Kidney epithelial cell (primary cell): ENCODE measurements around the gene ERC1. TPM values are rescaled to one million over a fixed set of nuclear protein-coding genes. Genes with fewer than 3 reads are reported as not detected.

ENCODE experiments used
- DNase-seq: peaks from one replicate; pipeline ENCODE4 v3.0.0-alpha.2; 2010; ENCODE audit warnings: low read depth
- H3K27me3 ChIP-seq: 2 replicates; pipeline ENCODE4 v1.6.0; 2011; ENCODE audit warnings: low read length; ENCODE audit not compliant: control insufficient read depth, insufficient read depth
- H3K36me3 ChIP-seq: 2 replicates; pipeline ENCODE4 v1.5.1; 2011; ENCODE audit warnings: low read length; ENCODE audit not compliant: control insufficient read depth, insufficient read depth
- H3K4me3 ChIP-seq: 2 replicates; pipeline ENCODE4 v1.5.1; 2011; ENCODE audit warnings: low read depth, mild to moderate bottlenecking, control low read depth, low read length
- total RNA-seq: library from RNA; depleted of rRNA; stranded (reverse); fragments of >200 nt; gene quantifications from 2 replicates; pipeline ENCODE4 v1.2.3, GENCODE V29; 2015
- TF ChIP-seq, protein P1 (sequence below): IDR thresholded peaks from 2 replicates; pipeline ENCODE4 v1.5.1; 2011; ENCODE audit warnings: mild to moderate bottlenecking, moderate library complexity, low read length, control low read depth, inconsistent platforms; ENCODE audit not compliant: insufficient read depth, poor library complexity, severe bottlenecking

ERC1 gene
- total RNA-seq, 1 donor from 2014 or later = 16.4 TPM

DNA sequence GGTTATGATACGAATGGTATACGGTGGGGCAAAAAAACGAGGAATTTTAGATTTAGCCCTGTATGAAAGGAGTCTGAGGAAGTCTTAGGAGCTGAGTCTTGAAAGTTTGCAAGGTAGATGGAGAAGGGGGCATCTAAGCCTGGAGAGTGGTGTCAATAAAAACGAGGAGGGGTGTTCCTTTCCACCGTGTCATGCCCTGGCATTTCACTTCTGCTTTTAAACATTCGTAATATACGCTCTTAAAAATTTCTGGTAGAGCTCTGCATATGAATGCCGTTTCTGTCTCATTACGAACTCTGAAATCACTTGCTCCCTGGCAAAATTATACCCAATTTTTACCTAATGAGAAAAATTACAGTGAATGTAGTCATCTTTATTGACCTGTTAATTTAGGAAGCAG, 170.2 kb downstream of the ERC1 start:
- TF ChIP-seq, protein P1, sequence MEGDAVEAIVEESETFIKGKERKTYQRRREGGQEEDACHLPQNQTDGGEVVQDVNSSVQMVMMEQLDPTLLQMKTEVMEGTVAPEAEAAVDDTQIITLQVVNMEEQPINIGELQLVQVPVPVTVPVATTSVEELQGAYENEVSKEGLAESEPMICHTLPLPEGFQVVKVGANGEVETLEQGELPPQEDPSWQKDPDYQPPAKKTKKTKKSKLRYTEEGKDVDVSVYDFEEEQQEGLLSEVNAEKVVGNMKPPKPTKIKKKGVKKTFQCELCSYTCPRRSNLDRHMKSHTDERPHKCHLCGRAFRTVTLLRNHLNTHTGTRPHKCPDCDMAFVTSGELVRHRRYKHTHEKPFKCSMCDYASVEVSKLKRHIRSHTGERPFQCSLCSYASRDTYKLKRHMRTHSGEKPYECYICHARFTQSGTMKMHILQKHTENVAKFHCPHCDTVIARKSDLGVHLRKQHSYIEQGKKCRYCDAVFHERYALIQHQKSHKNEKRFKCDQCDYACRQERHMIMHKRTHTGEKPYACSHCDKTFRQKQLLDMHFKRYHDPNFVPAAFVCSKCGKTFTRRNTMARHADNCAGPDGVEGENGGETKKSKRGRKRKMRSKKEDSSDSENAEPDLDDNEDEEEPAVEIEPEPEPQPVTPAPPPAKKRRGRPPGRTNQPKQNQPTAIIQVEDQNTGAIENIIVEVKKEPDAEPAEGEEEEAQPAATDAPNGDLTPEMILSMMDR = no peak
- no peak for DNase-seq
- Histone ChIP-seq H3K4me3 (no peak overlapping the region), H3K27me3 (no peaks in the 10 kb centered on the region), H3K36me3 (no peaks in the 10 kb centered on the region)

DNA sequence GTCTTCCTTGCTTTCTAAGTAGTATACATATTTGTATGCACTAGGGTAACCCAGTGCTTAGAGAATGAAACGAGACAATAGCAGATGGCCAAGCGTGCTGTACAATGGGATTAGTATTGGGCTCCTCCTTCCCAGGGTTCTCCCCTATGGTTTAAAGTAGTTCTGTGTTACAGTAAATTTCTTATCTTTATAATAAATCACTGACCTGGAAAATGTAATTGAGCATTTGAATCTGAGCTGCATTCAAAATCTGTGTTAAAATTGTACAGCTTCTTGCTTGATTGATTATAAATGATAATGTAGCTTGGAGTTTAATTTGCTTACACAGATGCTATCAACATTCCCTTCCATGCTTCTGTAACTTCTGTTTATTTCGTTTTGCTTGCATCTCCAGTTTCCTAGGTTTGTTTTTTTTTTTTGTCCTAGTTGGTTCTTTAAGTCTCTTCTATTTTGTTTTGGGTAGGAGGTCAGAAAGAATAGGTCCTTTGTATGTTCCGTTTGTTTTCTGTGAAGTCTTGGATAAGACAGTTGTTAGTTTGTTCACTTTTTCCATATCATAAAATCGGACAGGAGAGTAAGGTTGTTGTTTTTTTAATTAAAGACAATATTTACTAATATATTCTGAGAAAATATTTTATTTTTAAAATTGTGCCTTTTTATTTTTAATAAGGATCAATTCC, 171.2 kb downstream of the ERC1 start:
- DNase-seq = no peak
- TF ChIP-seq, protein P1 = no peak
- Histone ChIP-seq H3K27me3 (no peaks in the 10 kb centered on the region), H3K4me3 (no peak overlapping the region), H3K36me3 (no peaks in the 10 kb centered on the region)

DNA sequence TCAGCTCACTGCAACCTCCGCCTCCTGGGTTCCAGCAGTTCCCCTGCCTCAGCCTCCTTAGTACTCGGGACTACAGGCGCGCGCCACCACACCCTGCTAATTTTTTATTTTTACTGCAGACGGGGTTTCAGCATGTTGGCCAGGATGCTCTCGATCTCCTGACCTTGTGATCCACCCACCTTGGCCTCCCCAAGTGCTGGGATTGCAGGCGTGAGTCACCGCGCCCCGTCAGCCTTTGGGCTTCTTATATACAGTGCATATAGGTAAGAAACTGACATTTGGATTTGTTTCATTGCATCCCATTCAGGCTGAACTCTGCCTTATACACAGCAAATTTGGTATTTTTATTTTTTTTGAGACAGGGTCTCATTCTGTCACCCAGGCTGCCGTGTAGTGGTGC, 176.8 kb downstream of the ERC1 start:
- H3K4me3 ChIP-seq = no peak overlapping the region

GRCh38 chr12:1170411-1170810, 179.4 kb downstream of the ERC1 start:
- H3K27me3 ChIP-seq = no peaks in the 10 kb centered on the region
- no peaks in the 10 kb centered on the region for H3K36me3 ChIP-seq
- no peak for DNase-seq

More for the DNA sequence above, 176.8 kb downstream of the ERC1 start:
- no peaks in the 10 kb centered on the region for H3K27me3 ChIP-seq
- H3K36me3 ChIP-seq = no peaks in the 10 kb centered on the region
- TF ChIP-seq, protein P1 = no peak
- DNase-seq = no peak

GRCh38 chr12:1171657-1172408, 180.8 kb downstream of the ERC1 start:
- Histone ChIP-seq H3K4me3 (no peak overlapping the region), H3K36me3 (no peaks in the 10 kb centered on the region), H3K27me3 (no peaks in the 10 kb centered on the region)
- peak; percentile 21 for DNase-seq
- TF ChIP-seq, protein P1 = no peak

More at GRCh38 chr12:1170411-1170810, 179.4 kb downstream of the ERC1 start:
- TF ChIP-seq, protein P1 = no peak
- H3K4me3 ChIP-seq = no peak overlapping the region
